WI38 (cell line): ENCODE results near the gene NEDD9.

Source experiments
- H3K4me3 ChIP-seq: 2 replicates; pipeline ENCODE4 v1.5.1; 2011; ENCODE audit warnings: low read depth, mild to moderate bottlenecking, control low read depth, low read length
- CTCF ChIP-seq: IDR thresholded peaks from 2 replicates; pipeline ENCODE4 v1.5.1; 2012; ENCODE audit warnings: low read depth, mild to moderate bottlenecking, control low read depth, low read length

The NEDD9 gene

DNA sequence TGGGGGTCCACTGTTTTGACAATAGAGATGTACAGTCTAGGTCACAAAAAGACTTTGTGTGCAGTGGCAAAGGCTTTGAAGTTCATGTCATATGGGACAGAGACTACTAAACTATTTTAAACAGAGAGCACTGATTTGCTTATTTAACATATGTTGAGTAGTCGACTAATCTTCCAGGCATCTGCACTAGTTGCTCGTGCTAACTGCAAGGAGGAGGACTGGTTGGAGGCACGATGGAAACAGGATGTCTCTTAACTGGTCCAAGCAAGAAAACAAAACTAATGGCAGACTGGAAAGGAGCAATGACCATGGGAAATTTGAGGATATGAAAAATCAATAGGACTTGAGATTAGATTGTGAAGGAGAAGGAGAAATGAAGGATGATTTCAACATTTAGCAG, 92.4 kb downstream of the NEDD9 start:
- no peak for TF ChIP-seq CTCF
- H3K4me3 ChIP-seq: no peak overlapping the region

DNA sequence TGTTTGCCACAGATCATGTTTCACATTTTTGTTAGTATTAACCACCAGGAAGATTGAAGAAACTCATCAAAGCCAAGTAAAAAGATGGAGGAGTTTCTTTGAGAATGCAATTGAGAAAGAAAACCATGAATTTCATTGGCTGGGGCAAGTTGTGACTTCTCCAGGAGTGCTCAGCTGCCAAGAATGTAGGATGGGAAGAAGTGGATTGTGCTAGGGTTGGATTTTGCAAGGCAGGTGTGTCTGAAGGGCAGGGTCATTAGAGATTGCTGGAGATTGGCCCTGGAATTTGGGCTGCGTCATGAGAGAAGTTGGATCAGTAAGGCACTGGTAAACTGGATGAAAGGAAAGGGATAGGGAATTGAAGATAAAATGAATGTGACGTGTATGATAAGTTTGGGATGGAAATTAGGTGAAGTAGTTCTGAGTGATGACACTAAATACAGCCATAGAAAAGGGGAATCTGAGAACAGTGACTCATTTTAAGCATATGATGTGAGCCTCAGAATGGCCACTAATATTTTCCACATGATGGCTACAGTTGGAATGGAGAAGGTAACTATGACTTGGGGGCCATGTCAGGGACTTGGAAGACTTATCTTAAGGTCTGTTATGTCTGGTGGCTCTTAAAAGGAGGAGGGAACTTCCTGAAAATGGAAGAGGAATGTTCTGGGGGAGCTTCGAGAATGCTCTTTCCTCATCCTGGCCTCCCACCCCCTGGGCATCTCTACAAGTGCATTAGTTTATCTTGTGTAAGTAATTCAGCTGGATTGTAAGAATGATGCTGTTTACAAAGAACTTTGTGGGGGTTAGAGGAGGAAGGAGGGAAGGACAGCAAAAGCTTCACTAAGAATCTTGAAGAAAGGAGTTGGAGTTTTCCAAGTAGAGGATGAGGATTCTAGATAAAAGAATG, 93.2 kb downstream of the NEDD9 start:
- no peak overlapping the region for H3K4me3 ChIP-seq
- TF ChIP-seq CTCF: no peak

- no peak overlapping the region for H3K4me3 ChIP-seq
- no peak for TF ChIP-seq CTCF
These were observed 95.7 kb downstream of the NEDD9 start for GRCh38 chr6:11136809-11137208.
